ELR (cell line): Measurements from ENCODE around the gene ALDH5A1.

Source experiments
- DNase-seq: peaks from one replicate; pipeline ENCODE4 v3.0.0-alpha.2; 2015; ENCODE audit warnings: low read depth

The ALDH5A1 gene

DNA sequence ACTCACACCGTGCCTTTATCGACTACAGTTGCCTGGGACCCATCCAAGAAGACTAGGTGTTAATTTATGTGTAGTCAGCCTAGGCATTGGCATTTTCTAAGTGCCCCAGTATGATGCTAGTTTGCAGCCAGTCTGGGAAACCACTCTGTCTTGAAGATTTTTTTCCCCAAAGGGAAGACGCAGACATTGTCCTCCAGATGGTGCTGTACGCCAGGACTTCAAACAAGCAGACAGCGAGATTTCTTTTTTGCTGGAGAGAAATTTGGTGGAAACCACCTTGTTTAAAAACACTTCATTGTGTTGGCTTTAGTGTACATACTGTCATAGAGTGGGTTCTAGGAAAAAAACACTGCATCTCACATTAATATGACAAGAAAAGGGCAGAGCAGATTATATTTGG is 30.0 kb downstream of the ALDH5A1 start:
- peak; percentile 62 for DNase-seq

DNA sequence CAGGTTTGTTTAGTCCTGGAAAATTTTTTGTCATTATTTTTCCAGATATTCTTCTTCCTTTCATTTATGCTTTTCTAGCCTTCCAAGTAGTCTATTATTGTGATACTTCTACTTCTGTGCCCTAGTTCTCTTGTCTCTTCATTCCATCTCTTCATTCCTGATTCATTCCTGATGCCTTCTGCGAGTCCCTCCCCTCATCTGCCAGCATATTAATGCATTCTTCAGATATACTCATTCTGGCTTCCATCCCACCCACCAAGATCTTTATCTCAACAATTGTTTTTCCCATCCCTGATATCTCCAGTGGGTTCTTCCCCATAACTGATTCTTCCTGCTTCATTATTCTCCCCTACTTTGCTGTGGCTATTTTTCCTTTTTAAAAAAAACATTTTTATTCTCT is 35.2 kb downstream of the ALDH5A1 start:
- DNase-seq = no peak

DNA sequence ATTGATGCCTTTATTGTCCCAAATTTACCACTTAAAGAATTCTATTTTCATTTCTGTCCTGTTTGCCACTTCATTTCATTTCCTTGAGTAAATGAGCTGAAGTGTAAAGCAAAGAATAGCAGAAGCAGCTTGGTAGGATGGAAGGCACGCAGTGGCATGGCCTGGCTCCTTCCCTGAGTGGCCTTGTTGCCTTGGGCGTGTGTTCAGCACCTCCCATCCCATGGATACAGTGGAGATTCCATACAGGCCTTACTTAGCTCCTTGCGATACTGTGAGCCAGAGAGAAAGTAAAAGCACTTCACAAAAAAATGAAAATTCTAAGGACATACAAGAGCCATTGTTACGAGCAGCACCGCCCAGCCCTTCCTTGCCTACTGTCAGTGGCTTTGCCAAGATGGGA is 39.6 kb downstream of the ALDH5A1 start:
- no peak for DNase-seq

DNA sequence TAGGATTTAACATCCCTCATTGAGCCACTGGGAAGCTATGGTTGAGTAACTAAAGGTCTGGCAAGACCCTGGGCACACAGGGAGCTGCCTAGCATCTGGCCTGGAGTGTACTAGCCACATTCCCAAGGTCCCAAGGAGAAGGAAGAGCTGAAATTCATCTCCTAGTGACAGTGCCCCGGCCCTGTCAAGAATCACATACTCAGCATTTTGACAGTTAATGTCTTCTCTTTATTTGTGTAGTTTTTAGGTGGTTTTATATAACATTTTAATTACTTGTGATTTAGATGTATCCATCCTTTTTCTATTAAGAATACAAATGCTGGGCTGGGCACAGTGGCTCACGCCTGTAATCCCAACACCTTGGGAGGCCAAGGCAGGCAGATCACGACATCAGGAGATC is 40.4 kb downstream of the ALDH5A1 start:
- no peak for DNase-seq

DNA sequence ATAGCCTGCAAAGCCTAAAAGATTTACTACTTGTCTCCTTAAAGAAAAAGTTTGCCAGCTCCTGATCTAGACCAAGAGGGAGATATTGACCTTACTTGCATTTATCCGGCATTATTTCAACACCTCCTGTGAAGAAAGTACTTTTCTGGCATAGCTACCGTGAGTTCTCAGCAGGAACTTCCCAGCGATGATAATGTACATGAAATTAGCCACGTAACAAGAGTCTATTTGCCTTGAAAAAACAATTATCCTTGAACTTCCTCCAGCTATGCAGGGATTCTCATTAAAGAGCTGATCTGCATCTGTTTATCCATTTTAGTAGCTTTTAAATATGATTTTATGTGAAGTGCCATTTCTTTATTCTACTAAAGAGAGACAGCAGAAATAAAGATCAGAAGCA is 41.7 kb downstream of the ALDH5A1 start:
- DNase-seq = no peak

DNA sequence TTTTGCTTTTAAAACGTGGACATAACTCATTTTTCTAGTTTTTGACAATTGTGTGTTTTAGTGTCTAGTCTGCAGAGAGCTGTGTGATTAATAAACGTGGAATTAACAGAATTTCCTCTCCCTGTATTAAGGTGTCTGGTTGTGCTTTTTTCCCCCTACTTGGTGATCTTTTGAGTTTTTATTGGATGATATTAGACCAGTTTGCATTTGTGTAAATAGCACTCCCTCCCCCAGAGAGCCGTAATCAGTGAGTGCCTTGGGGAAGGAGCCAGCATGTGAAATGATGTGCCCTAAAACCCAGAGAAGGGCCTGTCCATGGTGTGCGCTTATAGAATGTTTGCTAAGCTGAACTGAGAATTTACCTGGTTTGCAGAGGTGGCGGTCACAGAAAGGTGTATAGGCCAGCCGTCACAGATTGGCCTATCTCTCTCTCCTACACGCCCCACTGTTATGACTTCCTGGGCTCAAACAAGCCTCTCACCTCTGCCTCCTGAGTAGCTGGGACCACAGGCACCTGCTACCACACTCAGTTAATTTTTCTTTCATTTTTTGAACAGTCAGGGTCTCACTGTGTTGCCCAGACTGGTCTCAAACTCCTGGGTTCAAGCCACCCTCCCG is 42.4 kb downstream of the ALDH5A1 start:
- no peak for DNase-seq

DNA sequence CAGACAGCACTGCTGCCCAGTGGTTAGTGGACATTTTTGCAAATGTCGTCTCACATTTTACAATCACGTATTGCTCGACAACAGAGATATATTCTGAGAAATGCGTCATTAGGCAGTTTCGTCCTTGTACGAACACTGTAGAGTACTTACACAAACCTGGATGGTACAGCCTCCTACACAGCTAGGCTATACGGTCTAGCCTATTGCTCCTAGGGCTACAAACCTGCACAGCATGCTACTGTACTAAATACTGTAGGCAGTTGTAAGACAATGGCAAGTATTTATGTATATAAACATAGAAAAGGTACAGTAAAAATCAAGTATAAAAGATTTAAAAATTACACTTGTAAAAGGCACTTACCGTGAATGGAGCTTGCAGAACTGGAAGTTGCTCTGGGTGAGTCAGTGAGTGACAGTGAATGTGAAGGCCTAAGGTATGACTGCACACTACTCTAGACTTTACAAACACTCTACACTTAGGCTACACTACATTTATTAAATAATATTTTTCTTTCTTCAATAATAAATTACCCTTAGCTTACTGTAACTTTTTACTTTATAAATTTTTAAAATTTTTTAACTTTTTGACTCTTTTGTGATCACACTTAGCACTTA is 43.1 kb downstream of the ALDH5A1 start:
- peak; percentile 19 for DNase-seq

DNA sequence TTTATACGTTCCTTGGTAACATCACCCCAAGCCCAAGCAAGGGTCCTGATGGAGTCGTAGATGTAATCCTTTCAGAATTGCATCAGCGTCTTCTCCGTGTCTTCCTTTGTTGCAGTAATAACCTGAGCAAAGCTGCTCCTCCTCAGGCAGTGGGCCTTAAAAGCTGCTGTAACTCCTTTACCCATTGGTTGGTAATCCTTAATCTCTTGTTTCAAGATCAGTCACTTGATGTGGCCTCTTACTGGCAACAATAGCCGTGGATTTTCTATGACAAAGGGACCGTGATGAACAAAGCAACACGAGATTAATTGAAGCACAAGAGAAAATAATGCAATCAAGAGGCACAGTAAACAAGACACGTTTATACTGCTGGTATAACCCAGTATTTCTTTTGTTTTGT is 44.6 kb downstream of the ALDH5A1 start:
- DNase-seq = no peak

DNA sequence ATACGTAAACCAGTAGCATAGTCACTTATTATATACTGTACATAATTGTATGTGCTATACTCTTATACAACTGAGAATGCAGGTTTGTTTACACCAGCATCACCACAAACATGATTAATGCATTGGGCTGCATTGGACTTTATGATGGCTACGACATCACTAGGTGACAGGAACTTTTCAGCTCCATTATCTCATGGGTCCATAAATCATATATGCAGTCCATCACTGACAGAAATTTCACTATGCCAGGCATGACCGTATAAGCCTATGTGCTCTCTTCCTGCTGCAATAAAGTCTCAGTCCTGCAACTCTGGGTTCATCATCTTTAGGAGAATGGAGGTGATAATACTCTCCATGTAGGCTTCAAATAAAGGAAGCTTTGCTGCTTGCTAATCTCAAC is 45.4 kb downstream of the ALDH5A1 start:
- DNase-seq = peak; percentile 26

DNA sequence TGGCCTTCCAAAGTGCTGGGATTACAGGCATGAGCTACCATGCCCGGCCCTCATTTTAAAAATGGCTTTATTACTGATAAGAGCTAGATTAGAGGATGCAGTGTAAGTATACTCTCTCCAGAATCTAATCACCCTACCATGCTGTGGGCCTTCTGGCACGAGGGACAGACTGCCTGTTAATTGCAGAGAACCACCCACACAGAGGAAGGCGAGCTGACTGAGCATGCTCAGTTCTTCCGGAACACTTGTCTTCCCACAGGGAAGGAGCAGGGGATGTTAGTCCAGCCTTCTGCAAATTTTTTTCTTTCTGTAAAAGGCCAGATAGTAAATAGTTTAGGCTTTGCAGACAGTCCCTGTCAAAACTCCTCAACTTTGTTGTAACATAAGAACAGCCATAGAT is 48.9 kb downstream of the ALDH5A1 start:
- DNase-seq = no peak

DNA sequence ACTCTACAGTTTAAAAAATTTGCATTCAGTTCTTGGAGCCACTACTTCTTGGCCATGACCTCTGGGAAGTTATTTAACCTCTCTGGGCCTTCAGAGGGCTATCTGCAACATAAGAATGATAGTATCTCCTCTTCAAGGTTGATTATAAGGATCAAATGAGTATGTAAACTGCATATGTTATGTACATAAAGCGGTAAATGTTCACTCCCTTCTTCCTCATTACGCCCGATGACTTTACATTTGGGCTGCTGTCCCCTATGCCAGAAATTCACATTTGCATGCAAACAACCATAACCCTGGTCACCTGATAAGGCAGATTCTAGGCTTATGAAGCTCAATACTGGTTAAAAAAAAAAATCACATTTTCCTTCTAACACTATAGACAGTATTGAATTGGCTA is 50.4 kb downstream of the ALDH5A1 start:
- no peak for DNase-seq

DNA sequence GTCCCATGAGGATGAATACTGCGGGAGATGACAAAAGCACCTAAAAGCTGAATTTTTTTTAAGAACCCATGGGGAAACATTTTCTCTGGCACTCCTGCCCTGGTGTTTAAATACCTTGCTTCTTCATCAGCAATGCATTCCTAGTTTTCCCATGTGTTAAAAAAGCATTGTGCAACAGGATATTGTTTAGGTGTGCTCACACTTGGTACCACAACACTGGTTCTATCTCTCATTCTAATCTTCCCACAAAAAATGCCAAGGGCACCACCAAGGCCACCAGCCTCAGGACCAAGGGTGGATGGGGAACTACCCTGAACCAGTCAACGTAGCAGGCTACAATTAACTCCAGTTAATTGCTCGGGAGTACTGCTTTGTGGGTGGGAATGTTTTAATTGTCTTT is 50.9 kb downstream of the ALDH5A1 start:
- no peak for DNase-seq

DNA sequence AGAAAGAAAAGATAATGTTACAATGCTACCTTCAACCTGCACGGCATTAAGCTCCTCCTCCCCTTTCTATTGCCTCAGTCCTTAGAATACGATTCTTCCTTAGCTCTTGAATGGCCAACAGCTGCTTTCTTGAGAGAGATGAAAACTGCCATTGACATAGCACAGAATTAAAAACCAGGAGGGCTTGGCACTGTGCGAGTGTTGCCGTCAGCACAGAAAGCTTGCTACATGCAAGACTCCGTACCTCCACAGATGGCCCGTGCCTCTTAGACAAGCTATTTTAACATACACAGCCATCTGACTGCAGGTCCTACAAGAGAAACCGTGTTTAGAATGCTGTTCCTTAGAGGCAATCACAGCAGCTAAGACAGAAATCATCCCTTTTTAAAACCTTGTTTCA is 51.7 kb downstream of the ALDH5A1 start:
- no peak for DNase-seq

DNA sequence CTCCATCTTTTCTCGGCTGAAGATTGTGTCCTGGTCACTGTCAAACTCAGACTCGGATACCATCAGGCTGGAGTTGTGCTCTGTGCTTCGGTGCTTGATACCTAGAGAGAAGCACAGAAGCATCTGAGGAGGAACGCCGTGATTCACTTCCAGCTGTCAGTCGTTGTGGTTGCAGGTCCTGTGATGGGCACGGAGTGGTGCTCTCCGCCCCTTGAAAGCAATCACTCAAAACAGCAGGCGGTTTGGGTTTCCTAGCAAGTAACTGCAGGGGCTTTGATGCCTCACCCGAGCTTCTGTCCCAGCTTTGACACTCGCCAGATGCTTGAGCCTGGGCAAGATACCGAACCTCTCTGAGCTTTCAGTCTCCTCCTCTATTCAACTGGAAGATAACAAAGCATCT is 52.5 kb downstream of the ALDH5A1 start:
- DNase-seq = peak; percentile 20

DNA sequence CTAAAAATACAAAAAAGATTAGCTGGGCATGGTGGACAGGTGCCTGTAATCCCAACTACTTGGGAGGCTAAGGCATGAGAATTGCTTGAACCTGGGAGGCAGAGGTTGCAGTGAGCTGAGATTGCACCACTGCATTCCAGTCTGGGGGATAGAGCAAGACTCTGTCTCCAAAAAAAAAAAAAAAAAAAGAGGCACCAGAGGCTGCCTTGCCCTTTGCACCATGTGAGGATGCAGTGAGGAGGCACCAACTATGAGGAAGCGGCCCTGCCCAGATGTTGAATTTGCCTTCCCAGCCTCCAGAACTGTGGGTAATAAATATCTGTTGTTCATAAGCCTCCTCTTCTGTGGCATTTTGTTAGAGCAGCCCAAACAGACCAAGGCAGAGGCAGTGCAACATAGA is 54.4 kb downstream of the ALDH5A1 start:
- DNase-seq = no peak

DNA sequence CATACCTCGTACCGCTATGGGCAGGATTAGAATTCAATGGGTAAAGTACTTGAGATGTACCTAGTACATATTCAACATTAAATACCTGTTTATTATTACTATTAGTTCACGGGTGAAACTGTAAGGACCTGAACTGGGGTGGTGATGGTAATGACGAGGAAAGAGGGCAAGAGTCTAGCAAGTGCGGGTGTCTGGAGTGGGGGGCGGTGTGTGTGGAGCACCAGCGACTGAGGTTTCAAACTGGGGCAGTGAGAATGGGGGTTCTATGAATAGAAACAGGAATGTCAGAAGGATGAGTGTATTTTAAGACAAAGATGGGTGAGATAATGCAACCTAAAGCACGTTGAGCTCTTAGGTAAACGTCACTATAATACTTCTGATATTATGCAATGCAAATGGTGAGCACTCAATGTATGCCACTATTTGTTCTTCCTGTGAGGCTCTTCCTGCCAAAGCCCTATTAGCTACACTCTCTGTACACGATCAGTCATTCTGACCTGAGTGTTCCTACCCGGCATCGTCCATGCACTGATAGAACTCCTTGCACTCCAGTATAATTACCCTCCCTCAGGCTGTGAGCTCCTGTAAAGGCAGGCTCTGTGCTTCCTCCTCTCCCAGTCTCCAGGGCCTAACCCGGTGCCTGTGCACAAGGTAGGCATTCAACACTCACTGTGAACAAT is 55.0 kb downstream of the ALDH5A1 start:
- no peak for DNase-seq

DNA sequence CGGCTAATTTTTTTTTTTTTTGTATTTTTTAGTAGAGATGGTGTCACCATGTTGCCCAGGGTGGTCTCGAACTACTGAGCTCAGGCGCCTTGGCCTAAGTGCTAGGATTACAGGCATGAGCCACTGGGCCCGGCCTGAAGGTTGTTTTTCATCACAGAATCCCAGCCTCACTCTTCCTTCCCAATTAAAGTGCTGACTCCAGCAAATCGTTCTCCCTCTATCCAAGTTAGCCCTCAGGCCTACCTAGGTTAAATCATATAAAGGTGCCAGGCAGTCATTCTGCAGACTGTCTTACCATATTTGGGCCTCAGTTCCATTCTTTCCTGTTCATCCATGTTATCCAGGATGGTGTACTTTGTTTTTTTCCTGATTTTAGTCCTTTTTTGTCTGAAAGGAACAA is 56.4 kb downstream of the ALDH5A1 start:
- no peak for DNase-seq

DNA sequence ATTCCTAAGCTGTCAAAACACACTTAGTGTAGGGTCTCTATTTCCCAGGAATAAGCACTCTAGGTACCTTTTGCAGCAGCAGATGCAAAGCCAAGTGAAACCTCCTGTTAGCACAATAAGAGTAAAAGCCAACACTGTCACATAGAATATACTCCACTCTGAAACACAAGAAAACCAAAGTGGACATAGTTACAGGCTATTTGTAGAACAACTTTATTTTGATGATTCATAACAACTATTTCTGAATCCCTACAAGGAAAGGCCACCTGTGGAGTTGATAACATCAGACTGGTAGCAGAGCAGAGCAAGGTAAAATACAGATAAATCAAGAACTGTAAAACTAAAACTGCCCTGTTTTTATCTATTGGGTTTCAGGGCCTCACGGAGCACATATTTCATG is 59.7 kb downstream of the ALDH5A1 start:
- DNase-seq = no peak

DNA sequence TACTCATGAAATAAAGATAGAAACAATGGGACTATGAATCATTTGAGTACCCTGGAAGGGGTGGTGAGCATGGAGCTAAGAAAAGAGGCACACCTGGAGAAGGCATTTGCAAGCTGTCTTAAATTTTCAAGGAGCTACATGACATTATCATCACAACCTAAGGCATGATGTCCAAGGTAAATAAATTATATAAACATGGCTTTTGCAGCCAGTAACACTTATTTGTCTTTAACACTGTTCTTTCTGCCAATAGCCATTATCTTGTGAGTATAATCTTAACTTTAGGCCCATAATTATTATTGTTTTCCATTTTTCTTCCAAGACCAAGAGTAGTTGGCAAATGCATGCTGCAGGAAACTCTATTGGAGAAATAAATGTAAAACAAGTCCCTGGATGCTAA is 63.7 kb downstream of the ALDH5A1 start:
- DNase-seq = no peak

DNA sequence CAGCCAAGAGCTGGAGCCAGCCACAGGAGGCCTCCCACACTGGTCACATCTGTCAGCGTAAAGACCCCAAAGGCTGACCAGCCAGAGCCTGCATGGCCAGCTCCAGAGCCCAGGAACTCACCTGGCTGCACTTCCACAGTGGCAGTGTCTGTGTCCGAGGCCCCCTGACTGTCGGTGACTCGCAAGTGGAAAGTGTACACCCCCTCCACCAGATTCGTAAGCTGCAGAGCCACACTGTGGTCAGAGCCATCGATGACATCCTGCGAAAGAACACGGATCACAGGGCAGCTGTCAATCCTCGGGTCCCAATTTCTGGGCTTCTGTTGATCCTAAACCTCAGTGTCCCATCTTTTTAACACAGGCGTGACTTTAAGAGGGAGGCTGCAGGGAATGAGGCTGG is 69.3 kb downstream of the ALDH5A1 start:
- no peak for DNase-seq

DNA sequence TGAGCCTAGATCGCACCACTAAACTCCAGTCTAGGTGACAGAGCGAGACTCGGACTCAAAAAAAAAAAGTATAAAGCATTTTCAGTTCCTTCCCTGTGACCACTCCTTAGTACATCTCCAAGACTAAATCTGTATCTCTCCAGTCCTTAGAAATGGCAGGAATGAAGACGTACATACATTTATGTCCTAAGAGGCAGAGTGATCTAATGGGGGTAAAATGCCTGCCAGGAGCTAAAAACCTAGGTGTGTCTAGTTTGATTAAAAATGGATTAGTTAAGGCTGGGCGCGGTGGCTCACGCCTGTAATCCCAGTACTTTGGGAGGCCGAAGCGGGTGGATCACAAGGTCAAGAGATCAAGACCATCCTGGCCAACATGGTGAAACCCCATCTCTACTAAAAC is 70.4 kb downstream of the ALDH5A1 start:
- DNase-seq = no peak

DNA sequence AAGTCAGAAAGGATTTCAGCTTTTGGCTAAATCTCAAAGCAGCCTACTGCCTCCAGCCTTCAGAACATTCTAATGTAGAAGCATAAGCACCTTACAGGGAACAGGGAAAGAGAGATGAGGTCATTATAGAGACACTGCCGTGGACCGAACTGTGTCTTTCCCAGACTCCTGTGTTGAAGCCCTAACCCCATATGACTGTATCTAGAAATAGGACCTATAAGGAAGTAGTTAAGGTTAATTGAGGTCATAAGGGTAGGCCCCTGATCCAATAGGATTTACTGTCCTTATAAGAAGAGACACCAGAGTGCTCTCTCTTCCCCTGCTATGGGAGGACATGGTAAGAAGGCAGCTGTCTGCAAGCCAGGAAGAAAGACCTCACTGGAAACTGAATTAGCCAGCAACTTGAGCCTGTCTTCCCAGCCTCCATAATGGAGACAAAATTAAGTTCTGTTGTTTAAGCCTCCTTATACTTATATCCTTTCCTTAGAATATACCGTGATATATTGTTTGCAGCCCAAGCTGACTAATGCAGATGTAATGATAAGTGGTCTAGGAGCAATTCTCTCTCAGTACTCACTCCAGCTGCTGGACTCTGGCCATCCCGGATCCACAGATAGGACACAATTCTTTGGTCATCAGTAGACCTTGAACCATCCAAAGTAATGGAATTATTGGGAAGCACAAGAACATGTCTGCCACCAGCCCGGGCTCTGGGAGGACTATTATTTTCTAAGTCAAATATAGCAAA is 71.4 kb downstream of the ALDH5A1 start:
- peak; percentile 56 for DNase-seq

DNA sequence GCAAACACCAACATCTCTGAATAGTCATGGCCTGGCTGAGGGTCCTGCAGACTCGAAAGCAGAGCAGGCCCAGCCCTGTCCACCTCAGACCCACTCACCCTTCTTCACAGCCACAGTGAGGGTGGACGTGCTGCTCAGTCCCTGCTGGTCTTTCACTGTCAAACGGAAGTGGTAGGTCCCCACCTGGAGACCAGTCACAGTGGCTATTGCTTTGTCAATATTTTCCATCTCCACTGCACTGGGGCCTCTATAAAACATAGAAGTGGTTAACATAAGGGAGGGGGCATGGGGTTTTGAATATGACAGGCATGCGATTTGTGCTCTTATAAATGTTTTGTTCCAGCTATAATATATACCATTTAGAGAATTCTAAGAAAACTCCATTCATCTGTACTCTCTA is 73.9 kb downstream of the ALDH5A1 start:
- no peak for DNase-seq
